Ishikawa (cell line): ENCODE results near the gene EFNA3.

Experiments used
- CEBPB ChIP-seq: IDR thresholded peaks from 2 replicates; pipeline ENCODE4 v1.6.1; 2012
- CREB1 ChIP-seq: IDR thresholded peaks from 2 replicates; pipeline ENCODE4 v1.6.1; 2012; ENCODE audit warnings: low read depth
- EGR1 ChIP-seq: IDR thresholded peaks from 2 replicates; pipeline ENCODE4 v1.6.1; 2012
- EP300 ChIP-seq: IDR thresholded peaks from 2 replicates; pipeline ENCODE4 v1.6.1; 2012; ENCODE audit warnings: borderline replicate concordance
- FOXM1 ChIP-seq: IDR thresholded peaks from 2 replicates; pipeline ENCODE4 v1.6.1; 2012; ENCODE audit warnings: low read depth, borderline replicate concordance
- MAX ChIP-seq: IDR thresholded peaks from 2 replicates; pipeline ENCODE4 v1.6.1; 2012
- NFIC ChIP-seq: IDR thresholded peaks from 2 replicates; pipeline ENCODE4 v1.6.1; 2012
- RAD21 ChIP-seq: IDR thresholded peaks from 2 replicates; pipeline ENCODE4 v1.6.1; 2012; ENCODE audit warnings: low read depth
- REST ChIP-seq: IDR thresholded peaks from 2 replicates; pipeline ENCODE4 v1.6.1; 2012; ENCODE audit warnings: low read depth, mild to moderate bottlenecking
- TAF1 ChIP-seq: IDR thresholded peaks from 2 replicates; pipeline ENCODE4 v1.6.1; 2012; ENCODE audit warnings: low read depth, mild to moderate bottlenecking
- TCF12 ChIP-seq: IDR thresholded peaks from 2 replicates; pipeline ENCODE4 v1.6.1; 2012; ENCODE audit warnings: low read depth
- TEAD4 ChIP-seq: IDR thresholded peaks from 2 replicates; pipeline ENCODE4 v1.6.1; 2012
- USF1 ChIP-seq: IDR thresholded peaks from 2 replicates; pipeline ENCODE4 v1.6.1; 2012
- YY1 ChIP-seq: IDR thresholded peaks from 2 replicates; pipeline ENCODE4 v1.6.1; 2012; ENCODE audit warnings: low read depth
- ZBTB7A ChIP-seq: IDR thresholded peaks from 2 replicates; pipeline ENCODE4 v1.6.1; 2012; ENCODE audit warnings: low read depth

EFNA3 gene

GRCh38 chr1:155106862-155107261 is 28.2 kb downstream of the EFNA3 start:
- TF ChIP-seq USF1 (no peak), MAX (no peak), CEBPB (no peak), ZBTB7A (no peak), EP300 (no peak), FOXM1 (no peak), RAD21 (no peak), REST (no peak), CREB1 (no peak), TCF12 (no peak), TEAD4 (no peak), EGR1 (no peak), NFIC (no peak), YY1 (no peak), TAF1 (no peak)

GRCh38 chr1:155107309-155108264 is 28.9 kb downstream of the EFNA3 start:
- no peak for TF ChIP-seq EP300
- no peak for TF ChIP-seq TCF12
- TF ChIP-seq TAF1, result no peak
- no peak for TF ChIP-seq MAX
- TF ChIP-seq EGR1, result no peak
- TF ChIP-seq FOXM1, result no peak
- TF ChIP-seq RAD21, result no peak
- no peak for TF ChIP-seq TEAD4
- no peak for TF ChIP-seq CREB1
- TF ChIP-seq ZBTB7A, result no peak
- TF ChIP-seq YY1, result no peak
- TF ChIP-seq USF1, result no peak
- TF ChIP-seq CEBPB, result no peak
- no peak for TF ChIP-seq REST
- no peak for TF ChIP-seq NFIC

GRCh38 chr1:155108296-155108695 is 29.7 kb downstream of the EFNA3 start:
- TF ChIP-seq TEAD4, result no peak
- no peak for TF ChIP-seq MAX
- TF ChIP-seq RAD21, result no peak
- no peak for TF ChIP-seq NFIC
- TF ChIP-seq ZBTB7A, result no peak
- no peak for TF ChIP-seq YY1
- no peak for TF ChIP-seq USF1
- TF ChIP-seq CEBPB, result no peak
- TF ChIP-seq FOXM1, result no peak
- no peak for TF ChIP-seq CREB1
- TF ChIP-seq TCF12, result no peak
- TF ChIP-seq TAF1, result no peak
- no peak for TF ChIP-seq EGR1
- TF ChIP-seq EP300, result no peak
- TF ChIP-seq REST, result no peak
